Testis (tissue), 5 donors: ENCODE data around the gene C20orf96. TPM values are rescaled to one million over a fixed set of nuclear protein-coding genes. Genes with fewer than 3 reads are reported as not detected.
A peak's percentile ranks its signal among the peaks of the same experiment; 100 is the strongest.
"Not testable (repeated sequence)": the region's sequence is repeated elsewhere in the genome, so short reads cannot be mapped to it uniquely, and the experiment has no call there.

Experiments used
- DNase-seq: peaks from one replicate; pipeline ENCODE4 v3.0.0-alpha.2; 2019
- H3K27ac ChIP-seq, 2 donors: fragments of 200-600 bp; sonication (generic); one replicate each; pipeline ENCODE4 v1.5.1; 2019
- H3K27me3 ChIP-seq: fragments of 200-600 bp; sonication (generic); one replicate; pipeline ENCODE4 v1.5.1; 2019
- H3K36me3 ChIP-seq: fragments of 200-600 bp; sonication (generic); one replicate; pipeline ENCODE4 v1.5.1; 2017; ENCODE audit warnings: low read depth; ENCODE audit errors: missing control alignments
- H3K4me1 ChIP-seq: fragments of 200-600 bp; sonication (generic); one replicate; pipeline ENCODE4 v1.5.1; 2019
- H3K4me3 ChIP-seq, 2 donors: fragments of 200-600 bp; sonication (generic); one replicate each; pipeline ENCODE4 v1.5.1; 2017 to 2019
- H3K9me3 ChIP-seq: fragments of 200-600 bp; sonication (generic); one replicate; pipeline ENCODE4 v1.5.1; 2017
- CTCF ChIP-seq, 3 experiments: fragments of 450-650 bp in 2 of 3; fragments of 200-600 bp in 1 of 3; sonication (generic) in 1 of 3; IDR thresholded peaks; one replicate each; pipeline ENCODE4 v1.5.1; 2016 to 2019; ENCODE audit warnings: antibody characterized with exemption in 3 of 3, mild to moderate bottlenecking in 2 of 3, moderate library complexity in 1 of 3
- POLR2A ChIP-seq: fragments of 450-650 bp; IDR thresholded peaks from one replicate; pipeline ENCODE4 v1.6.1; 2017; ENCODE audit warnings: antibody characterized with exemption, mild to moderate bottlenecking, moderate library complexity
- WGBS, 2 donors: methylation state at CpG; one replicate each; pipeline ENCODE4 v1.1.5; 2018; 5-methylcytosine and 5-hydroxymethylcytosine counted together
- intact Hi-C: fragments of 100-400 bp; cut with DNase I; formaldehyde crosslinking; loops from one replicate; pipeline ENCODE4 v1.15.1; 2023; ENCODE audit warnings: low total_unique reads
- long read RNA-seq, 2 donors: transcript quantifications; one replicate each; lab custom pipeline, GENCODE V29; 2026
- polyA plus RNA-seq: library from polyadenylated mRNA; stranded (reverse); fragments of 350-450 nt; fragmentation: Illumina TruSeq; extraction: RNeasy Lipid Tissue Mini Kit (QIAGEN cat#74804); gene quantifications from one replicate; pipeline ENCODE4 v1.2.3, GENCODE V29; 2014; ENCODE audit warnings: low read depth, low replicate concordance; ENCODE audit not compliant: insufficient read depth
- total RNA-seq, 2 donors: library from RNA; depleted of rRNA; stranded (reverse); fragments of >200 nt; gene quantifications; one replicate each; pipeline ENCODE4 v1.2.3, GENCODE V29; 2016

The C20orf96 gene
- total RNA-seq: 10 to 100 TPM; 16.7 to 32.0 TPM
- 46.3 TPM for polyA plus RNA-seq
- long read RNA-seq, donor 1, partial matches to known transcripts: 13 of 16 reads
- long read RNA-seq, donor 1, other reads (novel, unspliced or antisense): 0 of 16 reads
- long read RNA-seq, donor 2, partial matches to known transcripts: 0 of 1 reads
- long read RNA-seq, donor 2, other reads (novel, unspliced or antisense): 0 of 1 reads

- peaks cover 15% of the 10 kb centered on the region for H3K4me1 ChIP-seq
- WGBS, 2 donors: 1% methylated on average over 43 of the region's 43 CpGs
- TF ChIP-seq POLR2A (no peak), CTCF (IDR thresholded peaks at IDR 0.05) (peak in 2 of 3 experiments; percentile 33 to 48)
- peak within 1 kb of the TSS; percentile 46 to 72 for H3K4me3 ChIP-seq
- no peaks in the 10 kb centered on the region for H3K9me3 ChIP-seq
- no peaks in the 10 kb centered on the region for H3K36me3 ChIP-seq
- H3K27ac ChIP-seq: peak within 1 kb of the TSS; percentile 54 to 64
- intact Hi-C loops: no loop called here
- peak; percentile 95 for DNase-seq
- no peaks in the 10 kb centered on the region for H3K27me3 ChIP-seq
Measured at GRCh38 chr20:290084-290831, at the start of gene C20orf96. C20orf96 (minus strand) TSS chr20:290750; CDS start chr20:290610, 140 bp downstream.

- H3K27me3 ChIP-seq, intact Hi-C loops, H3K9me3 ChIP-seq, H3K4me1 ChIP-seq, H3K27ac ChIP-seq, DNase-seq, H3K36me3 ChIP-seq, H3K4me3 ChIP-seq: not testable (repeated sequence)
- WGBS, 2 donors: 78 to 97% methylated on average over 1 of the region's 1 CpG
Measured at GRCh38 chr20:336040-336439, 45.5 kb upstream of the C20orf96 start.

- H3K36me3 ChIP-seq: no peaks in the 10 kb centered on the region
- no peak for TF ChIP-seq POLR2A
- TF ChIP-seq CTCF (IDR thresholded peaks at IDR 0.05): no peak
- H3K4me1 ChIP-seq: peaks cover 14% of the 10 kb centered on the region
- H3K27ac ChIP-seq: no peak overlapping the region
- no peak for DNase-seq
- H3K9me3 ChIP-seq: no peaks in the 10 kb centered on the region
- H3K4me3 ChIP-seq: no peak overlapping the region
- H3K27me3 ChIP-seq: no peaks in the 10 kb centered on the region
- 98% methylated on average over 7 to 8 of the region's 8 CpGs for WGBS, 2 donors
- intact Hi-C loops: no loop called here
Measured at GRCh38 chr20:334578-334977, 44.0 kb upstream of the C20orf96 start.

- Histone ChIP-seq H3K27me3 (no peaks in the 10 kb centered on the region), H3K9me3 (no peaks in the 10 kb centered on the region), H3K4me1 (peaks cover 38% of the 10 kb centered on the region), H3K4me3 (no peak overlapping the region), H3K27ac (no peak overlapping the region), H3K36me3 (no peaks in the 10 kb centered on the region)
- TF ChIP-seq CTCF (IDR thresholded peaks at IDR 0.05): peak; percentile 55 to 77 (median 64)
- no peak for TF ChIP-seq POLR2A
- DNase-seq: peak; percentile 66
- WGBS, 2 donors: 44 to 46% methylated on average over 16 of the region's 16 CpGs
- intact Hi-C loops: no loop called here
Measured at GRCh38 chr20:330233-331149, 39.9 kb upstream of the C20orf96 start.

- Histone ChIP-seq H3K36me3 (no peaks in the 10 kb centered on the region), H3K4me1 (peaks cover 38% of the 10 kb centered on the region), H3K27ac (peak overlapping the region in 1 of 2 donors; percentile 97), H3K27me3 (no peaks in the 10 kb centered on the region), H3K9me3 (no peaks in the 10 kb centered on the region), H3K4me3 (no peak overlapping the region)
- DNase-seq: no peak
- intact Hi-C loops: loop anchor here (10.0 kb wide), 1 partner anchor 55 kb away; no protein-coding TSS in a partner anchor
- WGBS, 2 donors: 72 to 76% methylated on average over 4 of the region's 4 CpGs
- TF ChIP-seq POLR2A (no peak), CTCF (IDR thresholded peaks at IDR 0.05) (no peak)
Measured at GRCh38 chr20:329851-330232, 39.3 kb upstream of the C20orf96 start.
